CD4-positive, alpha-beta T cell treated with Interleukin-6 for 4 hours (primary cell): ENCODE results near the gene PEG3.

Experiments
- DNase-seq: peaks from one replicate; pipeline ENCODE4 v3.0.0-alpha.2; 2020; ENCODE audit warnings: mixed read lengths

The PEG3 gene

DNA sequence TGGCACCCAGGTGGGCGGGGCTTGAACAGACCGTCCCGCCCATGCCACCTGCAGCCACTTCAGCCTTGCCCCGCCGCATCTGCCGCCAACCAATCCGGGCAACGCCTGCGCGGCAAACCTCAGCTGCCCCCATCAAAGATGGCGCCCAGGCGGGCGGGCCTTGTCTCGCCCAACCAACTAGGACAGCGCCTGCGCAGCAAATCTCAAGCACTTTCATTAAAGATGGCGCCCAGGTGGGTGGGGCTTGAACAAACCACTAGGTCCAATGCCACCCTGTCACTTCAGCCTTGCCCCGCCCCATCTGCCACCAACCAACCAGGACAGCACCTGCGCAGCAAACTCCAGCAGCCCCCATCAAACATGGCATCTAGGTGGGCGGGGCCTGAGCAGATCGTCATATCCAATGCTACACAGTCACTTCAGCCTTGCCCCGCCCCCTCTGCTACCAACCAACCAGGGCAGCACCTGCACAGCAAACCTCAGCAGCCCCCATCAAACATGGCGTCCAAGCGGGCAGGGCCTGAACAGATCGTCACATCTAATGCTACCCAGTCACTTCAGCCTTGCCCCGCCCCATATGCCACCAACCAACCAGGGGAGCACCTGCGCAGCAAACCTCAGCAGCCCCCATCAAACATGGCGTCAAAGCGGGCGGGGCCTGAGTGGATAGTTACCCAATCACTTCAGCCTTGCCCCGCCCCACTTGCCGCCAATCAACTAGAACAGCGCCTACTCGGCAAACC, 1.4 kb downstream of the PEG3 start:
- peak; percentile 9 for DNase-seq

DNA sequence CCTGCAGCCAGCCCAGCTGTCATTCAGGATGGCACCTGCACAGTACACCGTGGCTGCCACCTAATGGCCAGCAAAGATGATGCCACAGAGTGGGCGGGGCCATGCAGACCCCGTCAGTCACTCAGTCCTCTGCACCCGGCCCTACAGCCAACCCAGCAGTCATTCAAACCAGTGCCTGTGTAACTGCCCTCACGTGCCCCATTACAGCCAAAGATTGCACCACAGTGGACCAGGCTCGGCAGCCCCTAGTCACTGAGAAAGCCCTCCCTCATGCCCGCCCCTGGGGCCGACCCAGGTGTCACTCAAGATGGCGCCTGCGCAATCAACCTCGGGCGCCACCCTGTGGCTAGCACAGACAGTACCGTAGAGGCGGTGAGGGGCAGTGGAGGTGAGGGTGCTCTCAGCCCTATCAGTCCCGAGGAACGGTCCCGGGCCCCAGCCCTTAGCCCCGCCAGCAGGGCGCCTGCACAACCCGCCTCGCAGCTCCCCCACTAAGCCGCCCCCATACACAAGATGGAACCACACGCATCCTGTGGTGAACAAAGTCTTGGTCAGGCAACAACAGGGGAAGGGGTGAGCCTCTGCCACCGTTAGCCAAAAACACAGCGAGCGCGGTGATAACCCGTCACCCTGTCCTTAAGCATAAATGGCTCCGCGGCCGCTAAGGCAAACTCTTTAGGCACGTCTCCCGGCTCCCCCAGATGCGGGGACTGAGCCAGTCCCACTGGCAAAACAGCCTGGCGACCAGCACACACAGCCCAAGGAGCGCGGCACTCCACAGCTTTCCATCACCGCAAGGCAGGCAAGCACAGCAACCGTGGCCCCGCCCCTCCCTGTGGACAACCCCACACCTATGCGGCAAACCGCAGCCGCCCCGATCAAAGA, 2.3 kb downstream of the PEG3 start:
- no peak for DNase-seq

DNA sequence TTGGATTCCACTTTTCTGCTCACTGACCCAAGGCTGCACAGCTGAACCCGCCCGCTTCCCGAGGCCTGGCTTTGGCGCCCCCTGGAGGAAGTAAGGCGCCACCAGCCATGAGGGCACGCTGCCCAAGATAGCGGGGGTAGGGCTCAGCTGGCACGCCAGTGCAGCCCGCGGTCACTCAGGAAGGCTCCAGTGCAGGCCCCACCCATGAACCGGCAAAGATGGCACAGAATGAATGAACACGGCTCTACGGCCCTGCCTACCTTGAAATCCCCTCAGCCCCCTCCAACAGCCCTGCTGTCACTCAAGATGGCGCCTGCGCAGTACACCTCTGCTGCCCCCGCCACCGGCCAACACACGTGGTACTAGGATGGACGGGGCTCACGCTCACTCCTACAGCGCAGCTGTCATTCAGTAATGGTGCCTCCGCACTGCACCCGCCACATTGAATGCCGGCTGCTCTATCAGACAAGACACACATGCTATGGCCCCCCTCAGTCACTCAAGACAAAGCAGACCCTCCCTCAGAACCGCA, 3.0 kb downstream of the PEG3 start:
- no peak for DNase-seq

GRCh38 chr19:56837004-56837403, 3.5 kb downstream of the PEG3 start:
- no peak for DNase-seq

- DNase-seq, result no peak
Observed at GRCh38 chr19:56836059-56836458, 4.5 kb downstream of the PEG3 start.

DNA sequence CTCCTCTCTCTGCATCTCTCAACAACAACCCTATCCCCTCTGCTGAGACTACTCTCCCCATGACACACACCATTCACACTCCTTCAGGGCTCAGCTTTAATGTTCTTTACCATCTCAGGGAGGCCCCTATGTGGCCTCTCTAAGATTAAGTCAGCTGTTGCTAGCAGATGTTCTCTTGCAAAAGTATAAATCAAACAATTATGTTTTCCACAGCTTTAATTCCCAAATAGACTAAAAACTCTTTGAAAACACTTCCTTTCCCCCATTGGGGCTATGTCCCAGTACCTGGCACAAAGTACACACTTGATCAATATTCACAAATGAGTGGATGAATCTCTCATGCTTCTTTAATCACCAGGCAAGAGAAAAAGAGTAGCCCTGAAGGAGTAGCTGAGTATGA, 5.1 kb downstream of the PEG3 start:
- no peak for DNase-seq

DNA sequence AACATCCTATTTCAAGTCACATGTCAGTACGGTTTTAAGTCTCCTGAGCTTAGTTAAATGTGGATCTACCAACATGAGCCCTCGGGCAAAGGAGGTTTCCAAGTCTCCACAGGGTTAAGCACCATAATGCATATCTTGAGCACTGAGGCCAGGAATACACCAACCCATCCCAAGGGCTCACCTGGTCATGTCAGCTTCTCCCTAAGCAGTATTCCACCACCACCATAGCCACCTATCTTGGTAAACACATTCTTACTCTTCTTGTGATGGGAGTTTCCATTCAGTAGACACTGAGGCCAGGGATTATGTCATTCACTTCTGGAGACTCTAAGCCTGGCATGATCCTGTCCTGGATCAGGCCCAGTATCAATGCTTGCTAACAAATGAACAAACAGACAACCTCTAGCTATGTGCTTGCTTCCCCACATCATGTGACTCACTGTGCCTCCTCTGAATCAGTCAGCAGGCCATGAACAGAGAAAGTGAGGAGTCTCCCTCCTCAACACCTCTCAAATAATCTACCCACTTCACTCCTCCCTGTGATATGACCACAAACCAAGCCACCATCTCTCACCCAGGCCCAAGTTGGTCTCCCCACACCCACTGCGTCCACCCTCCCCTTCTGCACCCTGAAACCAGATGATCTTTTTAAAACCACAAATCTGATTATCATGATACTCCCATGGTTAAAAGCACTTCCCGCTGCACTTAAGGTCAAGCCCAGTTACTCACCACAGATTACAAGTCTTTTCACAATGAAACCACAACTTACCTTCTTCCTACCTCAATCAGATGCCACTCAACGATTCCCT, 5.8 kb downstream of the PEG3 start:
- DNase-seq, result no peak

- DNase-seq, result no peak
Observed at GRCh38 chr19:56832352-56832928, 8.1 kb downstream of the PEG3 start.

- no peak for DNase-seq
Observed at GRCh38 chr19:56831255-56831654, 9.3 kb downstream of the PEG3 start.

DNA sequence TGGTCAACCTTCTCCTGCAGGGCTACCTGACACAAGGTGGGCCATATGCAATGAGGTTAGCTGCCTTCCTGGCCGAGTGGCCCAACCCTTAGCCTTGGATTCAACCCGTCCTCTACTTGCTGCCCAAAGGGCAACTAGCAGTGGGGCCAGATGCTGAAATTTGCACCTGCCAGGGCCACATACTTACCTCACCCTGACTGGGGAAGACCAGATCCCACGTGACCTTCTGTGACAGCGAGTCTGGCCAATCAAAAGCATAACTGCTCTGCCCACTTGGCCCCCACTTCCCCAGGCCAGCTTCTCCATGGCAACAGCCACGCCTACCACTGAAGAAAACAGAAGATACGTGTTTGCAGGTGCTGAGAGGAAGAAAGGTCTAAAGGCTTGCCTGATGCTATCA, 10.9 kb downstream of the PEG3 start:
- no peak for DNase-seq

DNA sequence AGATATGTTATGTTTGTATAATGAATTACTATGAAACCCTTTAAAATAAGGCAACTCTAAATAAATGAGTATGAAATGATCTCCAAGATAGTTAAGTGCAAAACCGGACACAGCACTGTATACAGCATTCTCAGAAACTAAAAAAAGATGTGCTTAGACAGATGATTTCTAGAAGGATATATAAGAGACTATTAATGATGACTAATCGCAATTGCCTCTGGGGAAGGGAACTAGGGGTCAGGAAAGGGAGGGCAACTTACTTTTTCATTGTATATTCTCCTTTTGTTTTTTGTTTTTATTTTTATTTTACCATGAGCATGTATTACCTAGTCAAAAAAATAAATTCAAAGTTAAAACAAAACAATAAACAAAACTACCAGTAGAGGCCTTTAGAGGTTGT, 12.8 kb downstream of the PEG3 start:
- no peak for DNase-seq

- no peak for DNase-seq
Observed at GRCh38 chr19:56823956-56824355, 16.6 kb downstream of the PEG3 start.

- DNase-seq, result no peak
Observed at GRCh38 chr19:56823417-56823816, 17.1 kb downstream of the PEG3 start.

- DNase-seq, result no peak
Observed at GRCh38 chr19:56822755-56823154, 17.8 kb downstream of the PEG3 start.

DNA sequence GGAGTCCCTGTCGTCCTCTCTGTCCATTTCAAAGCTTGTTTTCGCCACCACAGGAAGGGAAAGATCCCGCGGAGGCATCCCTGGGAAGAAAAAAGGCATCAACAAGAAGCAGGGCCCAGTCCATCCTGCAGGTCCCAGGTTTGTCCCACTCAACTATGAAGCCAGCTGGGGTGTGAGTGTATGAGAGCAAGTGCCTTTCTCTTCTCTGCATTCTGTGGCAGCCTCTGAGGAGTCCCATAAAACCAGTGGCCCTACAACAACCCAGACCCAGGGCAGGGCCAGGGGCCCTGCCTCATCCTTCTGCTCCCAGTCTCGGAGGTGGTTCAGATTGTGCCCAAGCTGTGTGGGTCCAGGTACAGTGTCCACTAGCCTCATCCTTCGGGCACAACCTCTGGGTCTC, 18.9 kb downstream of the PEG3 start:
- no peak for DNase-seq

DNA sequence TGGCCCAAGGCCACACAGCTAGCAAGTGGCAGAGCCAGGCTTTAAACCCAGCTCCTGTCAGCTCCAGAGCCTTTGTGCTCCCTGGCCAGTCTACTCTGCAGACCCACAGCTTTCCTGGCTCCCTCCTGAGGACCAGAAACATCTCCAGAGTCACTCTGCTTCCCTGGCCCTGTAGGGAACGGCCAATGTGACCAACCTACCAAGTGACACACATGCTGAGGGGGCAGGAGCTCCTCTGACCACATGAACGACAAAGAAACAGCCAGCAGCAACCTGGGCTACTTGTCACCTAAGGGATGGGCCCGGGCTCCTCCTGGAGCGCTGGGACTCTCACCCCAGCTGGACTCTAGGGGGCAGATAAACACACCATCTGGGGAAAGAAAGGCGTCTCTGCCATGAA, 19.3 kb downstream of the PEG3 start:
- DNase-seq, result no peak

- no peak for DNase-seq
Observed at GRCh38 chr19:56819166-56819565, 21.4 kb downstream of the PEG3 start.

- no peak for DNase-seq
Observed at GRCh38 chr19:56814656-56815055, 25.9 kb downstream of the PEG3 start.

DNA sequence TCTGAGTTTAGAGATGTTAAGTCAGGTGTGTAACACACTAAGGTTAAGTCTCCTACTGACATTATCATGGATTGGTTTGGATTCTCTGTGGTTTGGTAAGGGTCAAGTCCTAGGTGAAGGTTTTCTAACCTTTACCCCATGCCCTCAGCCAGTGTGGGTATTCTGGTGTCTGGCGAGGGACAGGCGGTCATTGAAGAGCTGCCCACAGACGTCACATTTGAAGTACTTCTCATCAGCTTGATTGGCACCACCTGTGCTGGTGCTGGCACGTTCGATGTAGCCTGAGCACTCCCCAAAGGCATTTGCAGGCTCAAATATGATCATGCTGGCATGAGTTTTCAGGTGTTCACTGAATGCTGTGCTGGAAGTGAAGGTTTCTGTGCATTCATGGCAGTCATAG, 27.0 kb downstream of the PEG3 start:
- DNase-seq, result no peak

DNA sequence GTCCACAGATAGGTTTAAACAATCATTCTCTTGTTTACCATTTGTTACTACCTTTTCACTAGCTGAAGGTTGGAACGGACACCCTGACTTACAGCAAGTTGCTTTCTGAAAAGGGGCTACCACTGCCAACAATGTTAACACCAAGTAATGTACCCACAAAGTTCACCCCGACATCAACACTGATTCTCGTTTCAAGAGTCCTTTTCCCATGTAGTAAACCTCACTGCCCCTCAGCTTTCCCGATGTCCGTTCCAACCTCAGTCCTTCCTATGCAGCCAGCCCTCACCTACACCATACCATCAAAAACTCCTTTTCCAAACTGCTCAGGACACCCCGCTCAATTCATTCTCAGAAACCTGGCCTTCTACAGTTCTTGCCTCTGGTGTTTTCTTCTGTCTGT, 29.0 kb downstream of the PEG3 start:
- DNase-seq, result no peak

GRCh38 chr19:56810260-56810659, 30.3 kb downstream of the PEG3 start:
- no peak for DNase-seq

- DNase-seq, result no peak
Observed at GRCh38 chr19:56808717-56809392, 31.7 kb downstream of the PEG3 start.
